OCI-LY3 (cell line): Measurements from ENCODE around the gene CD38.

Experiments
- CTCF ChIP-seq: fragments of 200-600, 300-600 bp; sonication (generic); IDR thresholded peaks from 2 replicates; pipeline ENCODE4 v1.5.1; 2014; ENCODE audit warnings: antibody characterized with exemption, low read length, low read depth
- EZH2phosphoT487 ChIP-seq: fragments of 200-600 bp; shearing (Covaris generic); IDR thresholded peaks from 2 replicates; pipeline ENCODE4 v1.6.1; 2018; ENCODE audit warnings: antibody characterized with exemption, mixed run types, low read depth

GRCh38 chr4:15864651-15865566, 86.8 kb downstream of the CD38 start:
- TF ChIP-seq CTCF (no peak), EZH2phosphoT487 (no peak)
